Left ventricle myocardium inferior (tissue), 1 donor: ENCODE measurements around the gene EML3. TPM values are rescaled to one million over a fixed set of nuclear protein-coding genes. Genes with fewer than 3 reads are reported as not detected.

ENCODE experiments used
- DNase-seq: peaks from one replicate; pipeline ENCODE4 v3.0.0-alpha.2; 2020
- H3K27ac ChIP-seq: fragments of 200-600 bp; replicated peaks from 2 replicates; pipeline ENCODE4 v1.8.0; 2021
- H3K27me3 ChIP-seq: fragments of 200-600 bp; 2 replicates; pipeline ENCODE4 v1.8.0; 2021; ENCODE audit warnings: low read depth
- H3K36me3 ChIP-seq: fragments of 200-600 bp; 2 replicates; pipeline ENCODE4 v1.8.0; 2021
- H3K4me1 ChIP-seq: fragments of 200-600 bp; 2 replicates; pipeline ENCODE4 v1.8.0; 2021
- H3K4me3 ChIP-seq: fragments of 200-600 bp; 2 replicates; pipeline ENCODE4 v1.8.0; 2021; ENCODE audit warnings: mild to moderate bottlenecking, moderate library complexity
- H3K9me3 ChIP-seq: fragments of 200-600 bp; replicated peaks from 2 replicates; pipeline ENCODE4 v1.8.0; 2021
- intact Hi-C: fragments of 100-400 bp; cut with micrococcal nuclease; formaldehyde crosslinking; loops from one replicate; pipeline ENCODE4 v1.11.0; 2022
- total RNA-seq: library from RNA; stranded (reverse); fragmentation: NEBNext Ultra II Directional; extraction: Animal tissue kit (Norgen Biotek cat#: 25700); gene quantifications from one replicate; pipeline ENCODE4 v1.2.1, GENCODE V29; 2021
- TF ChIP-seq, protein P1 (sequence below): fragments of 200-600 bp; IDR thresholded peaks from 2 replicates; pipeline ENCODE4 v1.8.0; 2021; ENCODE audit warnings: antibody characterized with exemption, mild to moderate bottlenecking, borderline replicate concordance
- donor health status: DM: no; HTN: yes; CAD: no; lungs with severe emphysema.

Gene EML3
- total RNA-seq, 1 donor from 2014 or later: 14.6 TPM

DNA sequence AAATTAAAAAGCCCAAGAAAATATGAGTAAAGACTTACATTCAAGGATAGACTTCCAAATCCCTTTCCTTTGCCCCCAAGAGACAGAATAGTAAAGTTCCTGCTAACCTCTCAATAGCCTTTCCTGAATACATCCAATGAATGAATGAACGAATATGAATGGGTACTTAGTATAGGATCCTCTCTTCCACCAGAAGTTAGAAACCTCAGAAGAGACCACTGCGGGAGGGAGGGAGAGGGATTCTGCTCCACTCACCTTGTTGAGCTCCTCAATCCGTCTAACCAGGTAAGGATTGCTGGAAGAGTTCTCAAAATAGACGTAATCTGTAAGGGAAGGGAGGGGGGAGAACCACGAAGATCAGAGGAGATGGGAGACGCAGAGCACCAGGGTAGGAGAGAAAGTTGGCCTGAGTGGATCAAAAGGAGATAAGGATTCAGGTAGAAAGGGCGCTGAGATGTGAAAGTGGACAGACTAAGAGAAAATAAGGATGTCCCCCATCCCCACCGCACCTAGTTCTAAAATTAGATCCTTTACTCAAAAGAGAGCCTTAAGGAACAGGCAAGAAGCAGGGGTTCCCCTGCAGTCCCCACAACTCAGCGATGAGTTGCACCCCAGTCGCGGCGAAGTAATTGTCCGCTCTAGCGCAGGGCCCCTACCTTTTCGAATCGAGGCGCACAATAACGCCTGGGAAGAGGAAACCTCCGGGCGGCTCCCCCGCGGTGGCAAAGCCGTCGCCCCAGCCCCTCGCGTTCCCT is 12.0 kb downstream of the EML3 start:
- Histone ChIP-seq H3K27ac (peak overlapping the region; percentile 95), H3K4me3 (peak overlapping the region; percentile 80), H3K9me3 (no peaks in the 10 kb centered on the region), H3K4me1 (peaks cover 51% of the 10 kb centered on the region), H3K27me3 (no peaks in the 10 kb centered on the region), H3K36me3 (peaks cover 41% of the 10 kb centered on the region)
- intact Hi-C loops: no loop called here
- TF ChIP-seq, protein P1, sequence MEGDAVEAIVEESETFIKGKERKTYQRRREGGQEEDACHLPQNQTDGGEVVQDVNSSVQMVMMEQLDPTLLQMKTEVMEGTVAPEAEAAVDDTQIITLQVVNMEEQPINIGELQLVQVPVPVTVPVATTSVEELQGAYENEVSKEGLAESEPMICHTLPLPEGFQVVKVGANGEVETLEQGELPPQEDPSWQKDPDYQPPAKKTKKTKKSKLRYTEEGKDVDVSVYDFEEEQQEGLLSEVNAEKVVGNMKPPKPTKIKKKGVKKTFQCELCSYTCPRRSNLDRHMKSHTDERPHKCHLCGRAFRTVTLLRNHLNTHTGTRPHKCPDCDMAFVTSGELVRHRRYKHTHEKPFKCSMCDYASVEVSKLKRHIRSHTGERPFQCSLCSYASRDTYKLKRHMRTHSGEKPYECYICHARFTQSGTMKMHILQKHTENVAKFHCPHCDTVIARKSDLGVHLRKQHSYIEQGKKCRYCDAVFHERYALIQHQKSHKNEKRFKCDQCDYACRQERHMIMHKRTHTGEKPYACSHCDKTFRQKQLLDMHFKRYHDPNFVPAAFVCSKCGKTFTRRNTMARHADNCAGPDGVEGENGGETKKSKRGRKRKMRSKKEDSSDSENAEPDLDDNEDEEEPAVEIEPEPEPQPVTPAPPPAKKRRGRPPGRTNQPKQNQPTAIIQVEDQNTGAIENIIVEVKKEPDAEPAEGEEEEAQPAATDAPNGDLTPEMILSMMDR: no peak
- DNase-seq: no peak

DNA sequence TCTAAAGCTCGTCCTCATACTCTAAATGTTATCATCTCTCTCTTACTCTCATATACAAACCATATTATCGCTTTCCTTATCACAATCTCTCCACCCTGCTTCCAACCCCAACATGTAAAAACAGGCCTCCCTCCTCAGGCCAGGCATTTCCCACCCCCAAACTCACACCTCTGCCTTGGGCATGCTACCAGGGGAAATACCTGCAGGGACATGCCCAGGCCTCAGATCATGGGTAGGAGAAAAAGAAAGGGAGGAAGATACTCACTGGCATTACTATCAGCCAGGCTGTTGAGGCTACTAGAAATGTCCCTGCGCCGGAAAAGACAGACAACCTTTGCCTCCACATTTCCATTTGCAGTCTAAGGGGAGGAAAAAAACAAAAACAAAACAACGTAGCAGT is 12.7 kb downstream of the EML3 start:
- Histone ChIP-seq H3K4me3 (peak overlapping the region; percentile 80), H3K27me3 (no peaks in the 10 kb centered on the region), H3K4me1 (peaks cover 51% of the 10 kb centered on the region), H3K36me3 (peaks cover 41% of the 10 kb centered on the region), H3K27ac (peak overlapping the region; percentile 95), H3K9me3 (no peaks in the 10 kb centered on the region)
- intact Hi-C loops: no loop called here
- DNase-seq: no peak
- TF ChIP-seq, protein P1: no peak

DNA sequence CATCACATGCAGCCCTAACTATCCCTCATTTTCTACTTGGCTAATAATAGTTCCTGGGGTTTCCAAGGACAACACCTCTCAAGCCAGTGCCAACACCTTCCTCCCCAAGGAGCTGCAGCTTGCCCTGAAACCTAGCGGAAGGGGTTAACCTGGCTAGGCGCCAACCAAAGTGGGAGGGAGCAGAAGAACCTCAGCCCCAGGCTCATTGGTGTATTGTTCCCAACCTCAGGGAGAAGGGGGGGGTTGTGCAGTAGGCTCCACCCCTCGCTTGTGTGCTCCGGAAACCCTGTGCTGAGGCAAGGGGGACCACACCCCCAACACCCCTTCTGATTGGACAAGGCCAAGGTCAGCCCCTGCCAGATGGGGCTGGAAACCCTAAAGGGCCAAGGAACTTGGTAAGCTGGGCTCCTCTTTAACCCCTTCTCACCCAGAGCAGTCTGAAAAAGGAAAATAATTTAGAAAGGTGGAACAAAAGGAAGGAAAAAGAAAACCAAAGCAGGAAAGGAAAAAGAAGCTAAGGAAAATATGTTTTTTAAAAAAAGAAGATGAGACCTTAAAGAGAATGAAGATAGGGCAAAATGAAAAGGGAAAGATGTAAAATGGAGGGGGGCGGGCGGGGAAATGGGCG is 13.4 kb downstream of the EML3 start:
- peaks cover 45% of the 10 kb centered on the region for H3K36me3 ChIP-seq
- H3K9me3 ChIP-seq: no peaks in the 10 kb centered on the region
- H3K27me3 ChIP-seq: no peaks in the 10 kb centered on the region
- peak overlapping the region; percentile 80 for H3K4me3 ChIP-seq
- TF ChIP-seq, protein P1: no peak
- peak; percentile 93 for DNase-seq
- peak overlapping the region; percentile 95 for H3K27ac ChIP-seq
- H3K4me1 ChIP-seq: peaks cover 51% of the 10 kb centered on the region
- intact Hi-C loops: no loop called here

DNA sequence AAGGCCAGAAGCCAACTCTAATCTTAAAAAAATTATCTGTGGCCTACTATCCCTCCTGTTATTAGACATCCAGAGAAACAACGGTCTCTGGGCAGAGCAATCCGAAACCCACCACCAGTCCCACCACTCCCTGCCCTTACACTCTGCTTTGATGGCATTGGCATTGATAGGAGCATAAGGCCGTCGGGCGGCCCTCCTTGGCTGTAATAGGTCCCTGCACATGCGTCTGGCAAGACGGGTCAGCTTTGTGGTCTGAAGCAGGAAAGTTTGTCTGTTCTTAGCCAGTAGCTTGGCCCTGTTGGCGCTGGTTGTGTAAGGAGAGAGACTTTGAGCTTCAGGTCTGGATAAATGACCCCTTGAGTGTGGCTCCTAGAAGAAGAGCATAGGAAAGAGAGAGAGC is 17.5 kb downstream of the EML3 start:
- Histone ChIP-seq H3K27me3 (no peaks in the 10 kb centered on the region), H3K27ac (no peak overlapping the region), H3K4me3 (no peak overlapping the region), H3K36me3 (peaks cover 53% of the 10 kb centered on the region), H3K9me3 (no peaks in the 10 kb centered on the region), H3K4me1 (peaks cover 54% of the 10 kb centered on the region)
- intact Hi-C loops: no loop called here
- TF ChIP-seq, protein P1: no peak
- DNase-seq: no peak

DNA sequence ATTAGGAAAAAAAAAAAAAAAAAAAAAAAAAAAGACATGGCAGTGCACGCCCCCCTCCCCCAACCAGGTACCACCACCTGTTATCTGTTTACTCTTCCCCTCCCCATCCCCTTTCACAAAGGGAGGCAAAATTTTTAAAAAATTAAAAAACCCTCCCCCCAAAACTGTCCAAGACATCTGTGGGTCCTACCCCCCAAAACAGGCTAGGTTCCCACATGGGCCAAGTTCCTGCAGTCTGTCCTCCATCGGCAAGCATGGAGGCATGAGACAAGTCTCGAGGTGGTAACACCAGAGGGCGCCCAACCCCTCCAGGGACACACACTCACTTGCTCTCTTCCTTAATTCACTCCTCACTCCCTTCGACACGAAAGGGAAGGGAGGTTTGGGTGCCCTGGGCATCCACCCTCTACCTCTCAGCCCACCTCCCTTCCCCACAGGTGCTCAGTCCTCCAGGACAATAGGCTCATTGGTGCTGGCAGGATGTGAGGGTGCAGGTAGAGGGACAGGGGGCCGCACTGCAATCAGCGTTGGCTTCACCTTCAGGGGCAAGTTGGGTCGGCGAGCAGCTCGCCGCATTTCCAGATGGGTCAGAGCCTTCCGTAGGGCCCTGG is 19.0 kb downstream of the EML3 start:
- Histone ChIP-seq H3K36me3 (peaks cover 59% of the 10 kb centered on the region), H3K27me3 (no peaks in the 10 kb centered on the region), H3K27ac (peak overlapping the region; percentile 96), H3K4me1 (peaks cover 49% of the 10 kb centered on the region), H3K9me3 (no peaks in the 10 kb centered on the region), H3K4me3 (no peak overlapping the region)
- peak; percentile 79 for DNase-seq
- TF ChIP-seq, protein P1: peak; percentile 63
- intact Hi-C loops: no loop called here
